GM21528 (cell line): ENCODE measurements around the gene RTL5.
A peak's percentile ranks its signal among the peaks of the same experiment; 100 is the strongest.

ENCODE experiments used
- ATAC-seq: cut with Tn5 transposase; IDR thresholded peaks from one replicate; pipeline ENCODE4 v1.9.1; 2021; ENCODE audit warnings: mild to moderate bottlenecking, moderate library complexity; ENCODE audit not compliant: unreplicated experiment, low FRiP score

Gene RTL5

GRCh38 chrX:72110051-72110875 lies 21.5 kb downstream of the RTL5 start:
- no peak for ATAC-seq

GRCh38 chrX:72108666-72109065 lies 23.0 kb downstream of the RTL5 start:
- ATAC-seq = no peak

- ATAC-seq = no peak
Measured at GRCh38 chrX:72107841-72108595, 23.7 kb downstream of the RTL5 start.

GRCh38 chrX:72107320-72107719 lies 24.4 kb downstream of the RTL5 start:
- ATAC-seq = no peak

- peak; percentile 56 for ATAC-seq
Measured at GRCh38 chrX:72105436-72105835, 26.3 kb downstream of the RTL5 start.

GRCh38 chrX:72102760-72103159 lies 29.0 kb downstream of the RTL5 start:
- no peak for ATAC-seq

GRCh38 chrX:72102126-72102525 lies 29.6 kb downstream of the RTL5 start:
- no peak for ATAC-seq

- ATAC-seq = no peak
Measured at GRCh38 chrX:72101597-72102037, 30.1 kb downstream of the RTL5 start.

GRCh38 chrX:72100824-72101351 lies 30.8 kb downstream of the RTL5 start:
- ATAC-seq = peak; percentile 81

- no peak for ATAC-seq
Measured at GRCh38 chrX:72100051-72100755, 31.5 kb downstream of the RTL5 start.

GRCh38 chrX:72097098-72097497 lies 34.6 kb downstream of the RTL5 start:
- ATAC-seq = no peak

DNA sequence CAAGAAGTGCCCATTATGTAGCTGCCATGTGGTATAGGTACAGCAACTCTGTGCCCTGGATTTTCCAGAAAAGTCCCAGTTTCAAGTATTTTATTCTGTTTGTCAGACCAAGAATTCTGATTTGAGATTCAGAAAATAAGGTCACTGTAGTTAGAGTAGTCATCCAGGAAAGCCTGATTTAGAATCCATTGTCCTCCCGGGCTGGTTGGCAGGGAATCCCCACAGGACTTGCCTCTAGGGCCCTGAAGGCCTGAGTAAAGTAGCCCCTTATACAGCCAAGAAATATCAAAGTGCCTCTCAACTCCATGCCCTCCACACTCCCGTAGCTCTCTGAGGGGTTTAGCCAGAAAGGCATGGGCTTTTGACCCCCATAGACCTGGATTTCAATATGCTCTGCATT lies 36.3 kb downstream of the RTL5 start:
- ATAC-seq = no peak

DNA sequence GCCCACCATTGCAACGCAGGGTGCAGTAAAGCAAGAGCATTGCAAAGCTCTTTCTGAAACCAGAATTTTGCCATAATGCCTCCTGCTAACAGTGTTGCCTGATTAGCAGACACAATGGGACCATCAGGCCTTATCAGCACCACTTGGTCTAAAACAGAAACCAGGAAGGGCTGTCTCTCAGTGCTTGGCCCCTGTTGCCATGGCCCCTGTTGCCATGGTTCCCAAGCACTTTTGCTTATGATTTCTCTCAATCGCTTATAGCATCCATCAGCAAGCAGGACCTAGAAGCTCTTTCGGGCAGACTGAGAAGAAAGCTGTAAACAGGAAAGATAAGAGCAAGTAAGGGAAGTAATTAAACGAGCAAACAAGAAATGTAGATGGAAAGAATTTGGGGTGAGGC lies 36.8 kb downstream of the RTL5 start:
- peak; percentile 71 for ATAC-seq

DNA sequence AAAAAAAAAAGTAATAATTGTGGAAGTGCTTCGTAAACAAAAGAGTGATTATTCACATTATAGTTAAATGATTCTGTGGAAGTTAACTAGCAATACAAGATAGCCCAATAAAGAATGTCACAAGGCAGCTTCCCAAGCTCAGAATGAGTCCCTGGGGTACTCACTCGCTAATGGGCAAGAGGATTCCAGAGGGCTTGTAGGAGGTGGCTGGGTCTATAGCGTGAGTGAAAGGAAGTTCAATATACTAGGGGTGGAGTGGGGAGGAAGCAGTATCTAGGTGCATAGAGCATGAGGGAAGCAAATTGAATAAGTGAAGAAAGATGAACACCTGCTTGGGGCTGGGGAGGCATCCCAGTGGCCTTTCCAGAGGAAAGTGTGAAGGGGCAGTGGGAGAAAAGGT lies 42.5 kb downstream of the RTL5 start:
- no peak for ATAC-seq

GRCh38 chrX:72088761-72089160 lies 43.0 kb downstream of the RTL5 start:
- ATAC-seq = no peak

DNA sequence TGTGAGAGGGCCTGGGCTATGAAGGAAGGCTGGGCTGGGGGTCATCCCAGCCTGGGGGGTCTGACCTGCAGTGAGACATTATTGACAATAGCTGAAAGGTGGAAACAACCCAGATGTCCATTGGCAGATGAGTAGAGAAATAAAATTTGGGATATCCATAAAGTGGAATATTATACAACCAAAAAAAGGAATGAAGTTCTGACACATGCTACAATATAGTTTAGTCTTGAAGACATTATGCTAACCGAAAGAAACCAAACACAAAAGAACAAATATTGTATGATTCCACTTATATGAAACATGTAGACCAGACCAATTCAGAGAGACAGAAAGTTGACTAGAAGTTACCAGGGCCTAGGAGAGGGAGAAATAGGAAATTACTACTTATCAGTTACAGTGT lies 44.7 kb downstream of the RTL5 start:
- no peak for ATAC-seq

GRCh38 chrX:72084114-72084513 lies 47.6 kb downstream of the RTL5 start:
- no peak for ATAC-seq

GRCh38 chrX:72083291-72083690 lies 48.4 kb downstream of the RTL5 start:
- no peak for ATAC-seq

GRCh38 chrX:72081605-72082320 lies 50.0 kb downstream of the RTL5 start:
- ATAC-seq = no peak

DNA sequence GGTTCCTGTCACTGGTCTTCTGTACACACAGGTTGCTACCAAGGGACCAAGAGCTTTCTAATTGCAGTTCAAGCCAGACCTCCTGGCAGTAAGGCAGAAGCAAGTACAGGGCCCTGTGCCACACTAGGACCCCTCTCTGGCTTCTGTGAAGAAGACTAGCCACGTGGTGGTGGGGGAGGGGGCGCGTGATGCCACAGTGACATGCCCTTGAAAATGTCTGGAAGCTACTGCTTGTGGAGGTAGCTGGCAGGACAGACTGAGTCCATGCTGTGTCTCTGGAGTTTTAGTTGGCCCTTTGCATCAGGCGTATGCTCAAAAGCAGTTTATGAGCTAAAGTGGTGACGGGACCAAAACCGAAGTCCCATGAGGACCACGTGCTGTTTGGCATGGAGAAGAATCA lies 50.9 kb downstream of the RTL5 start:
- no peak for ATAC-seq
